Loucy (cell line): Measurements from ENCODE around the gene FAM186B.

Experiments
- CTCF ChIP-seq: fragments of 200-600 bp; sonication (generic); conservative IDR thresholded peaks from 2 replicates; pipeline ENCODE4 v1.5.1; 2014; ENCODE audit warnings: mild to moderate bottlenecking, antibody characterized with exemption, low read length
- EZH2phosphoT487 ChIP-seq: fragments of 200-600 bp; IDR thresholded peaks from 2 replicates; pipeline ENCODE4 v1.6.1; 2018; ENCODE audit warnings: antibody characterized with exemption, mild to moderate bottlenecking, moderate library complexity, borderline replicate concordance

DNA sequence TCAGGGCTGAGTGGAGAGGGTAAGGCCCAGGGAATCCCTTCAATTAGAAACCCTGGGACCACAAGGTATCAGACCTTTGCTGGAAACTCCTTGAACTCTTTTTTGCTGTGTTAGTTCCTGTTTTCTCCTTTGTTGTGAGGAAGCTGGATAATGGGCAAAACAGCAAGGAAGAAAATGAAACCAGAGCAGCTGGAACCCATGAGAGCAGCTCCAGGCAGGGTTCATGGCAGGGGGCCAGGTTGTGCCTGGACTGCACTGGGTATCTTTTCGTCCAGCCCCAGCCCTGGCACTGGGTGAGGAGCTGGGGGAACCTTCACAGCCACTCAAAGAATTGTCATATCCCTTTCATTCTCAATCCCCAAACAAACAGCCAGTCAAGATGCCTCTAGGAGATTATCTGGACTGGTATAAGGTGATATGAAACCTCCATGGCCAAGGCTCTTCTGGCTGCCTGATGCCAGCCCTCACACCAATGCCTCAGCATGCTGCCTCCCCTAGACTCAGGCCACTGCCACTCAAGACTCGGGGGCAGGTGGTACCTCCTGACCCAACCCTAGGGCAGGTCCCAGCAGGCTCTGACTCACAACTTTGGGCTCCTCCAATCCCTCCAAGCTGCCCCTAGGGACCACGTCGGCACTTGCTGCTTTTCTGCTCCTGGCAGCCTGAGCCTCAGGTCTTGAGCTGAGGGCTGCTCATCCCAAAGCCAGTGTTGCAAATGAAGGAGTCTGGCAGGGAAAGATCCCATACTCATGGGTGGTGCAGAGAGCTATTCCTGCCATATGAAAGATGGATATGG lies 16.5 kb downstream of the FAM186B start:
- TF ChIP-seq CTCF (no peak), EZH2phosphoT487 (no peak)
